ENCODE measurements around the gene RALB.
"Not testable (repeated sequence)": the region's sequence is repeated elsewhere in the genome, so short reads cannot be mapped to it uniquely, and the experiment has no call there.

Gene RALB

GRCh38 chr2:120233292-120233691, 19.4 kb upstream of the RALB start:
- H3K27me3 ChIP-seq (ENCODE audit: control insufficient read depth in 1 of 2, insufficient read depth in 2 of 2, low read length in 2 of 2) = no peaks in the 10 kb centered on the region
- H3K36me3 ChIP-seq (ENCODE audit: control insufficient read depth in 1 of 2, insufficient read depth in 2 of 2, low read length in 2 of 2) = no peaks in the 10 kb centered on the region
- no peaks in the 10 kb centered on the region for H3K9me3 ChIP-seq (ENCODE audit: control insufficient read depth in 1 of 2, low read length in 2 of 2)
- peaks cover 30 to 34% of the 10 kb centered on the region in 2 donors for H3K4me1 ChIP-seq (ENCODE audit: control insufficient read depth in 1 of 2, insufficient read depth in 2 of 2, low read length in 2 of 2)
- no peak overlapping the region for H3K9ac ChIP-seq (ENCODE audit: low read depth in 1 of 2, low read length in 2 of 2)
- no peak overlapping the region for H3K4me3 ChIP-seq (ENCODE audit: low read depth in 1 of 2, low read length in 2 of 2)
- no peak overlapping the region for H3K27ac ChIP-seq (ENCODE audit: low read depth, low read length)

GRCh38 chr2:120235158-120235557, 17.5 kb upstream of the RALB start:
- H3K9me3 ChIP-seq (ENCODE audit: control insufficient read depth in 1 of 2, low read length in 2 of 2); H3K9ac ChIP-seq (ENCODE audit: low read depth in 1 of 2, low read length in 2 of 2); H3K27ac ChIP-seq (ENCODE audit: low read depth, low read length); H3K36me3 ChIP-seq (ENCODE audit: control insufficient read depth in 1 of 2, insufficient read depth in 2 of 2, low read length in 2 of 2); H3K27me3 ChIP-seq (ENCODE audit: control insufficient read depth in 1 of 2, insufficient read depth in 2 of 2, low read length in 2 of 2); H3K4me3 ChIP-seq (ENCODE audit: low read depth in 1 of 2, low read length in 2 of 2): not testable (repeated sequence)
- H3K4me1 ChIP-seq (ENCODE audit: control insufficient read depth in 1 of 2, insufficient read depth in 2 of 2, low read length in 2 of 2) = peaks cover 36 to 42% of the 10 kb centered on the region in 2 donors

GRCh38 chr2:120235681-120236080, 17.0 kb upstream of the RALB start:
- peaks cover 33 to 38% of the 10 kb centered on the region in 2 donors for H3K4me1 ChIP-seq (ENCODE audit: control insufficient read depth in 1 of 2, insufficient read depth in 2 of 2, low read length in 2 of 2)
- H3K36me3 ChIP-seq (ENCODE audit: control insufficient read depth in 1 of 2, insufficient read depth in 2 of 2, low read length in 2 of 2) = no peaks in the 10 kb centered on the region
- H3K9me3 ChIP-seq (ENCODE audit: control insufficient read depth in 1 of 2, low read length in 2 of 2) = no peaks in the 10 kb centered on the region

GRCh38 chr2:120236316-120236715, 16.3 kb upstream of the RALB start:
- H3K27me3 ChIP-seq (ENCODE audit: control insufficient read depth in 1 of 2, insufficient read depth in 2 of 2, low read length in 2 of 2) = no peaks in the 10 kb centered on the region
- peaks cover 27 to 32% of the 10 kb centered on the region in 2 donors for H3K4me1 ChIP-seq (ENCODE audit: control insufficient read depth in 1 of 2, insufficient read depth in 2 of 2, low read length in 2 of 2)

More at GRCh38 chr2:120235681-120236080, 17.0 kb upstream of the RALB start:
- no peak overlapping the region for H3K9ac ChIP-seq (ENCODE audit: low read depth in 1 of 2, low read length in 2 of 2)
- H3K27ac ChIP-seq (ENCODE audit: low read depth, low read length) = no peak overlapping the region
- no peak overlapping the region for H3K4me3 ChIP-seq (ENCODE audit: low read depth in 1 of 2, low read length in 2 of 2)
- no peaks in the 10 kb centered on the region for H3K27me3 ChIP-seq (ENCODE audit: control insufficient read depth in 1 of 2, insufficient read depth in 2 of 2, low read length in 2 of 2)

GRCh38 chr2:120236791-120237190, 15.9 kb upstream of the RALB start:
- Histone ChIP-seq H3K4me1 (ENCODE audit: control insufficient read depth in 1 of 2, insufficient read depth in 2 of 2, low read length in 2 of 2) (peaks cover 23 to 28% of the 10 kb centered on the region in 2 donors), H3K4me3 (ENCODE audit: low read depth in 1 of 2, low read length in 2 of 2) (no peak overlapping the region), H3K9me3 (ENCODE audit: control insufficient read depth in 1 of 2, low read length in 2 of 2) (no peaks in the 10 kb centered on the region)

More at GRCh38 chr2:120236316-120236715, 16.3 kb upstream of the RALB start:
- no peaks in the 10 kb centered on the region for H3K9me3 ChIP-seq (ENCODE audit: control insufficient read depth in 1 of 2, low read length in 2 of 2)
- no peak overlapping the region for H3K9ac ChIP-seq (ENCODE audit: low read depth in 1 of 2, low read length in 2 of 2)
- no peaks in the 10 kb centered on the region for H3K36me3 ChIP-seq (ENCODE audit: control insufficient read depth in 1 of 2, insufficient read depth in 2 of 2, low read length in 2 of 2)
- H3K4me3 ChIP-seq (ENCODE audit: low read depth in 1 of 2, low read length in 2 of 2) = no peak overlapping the region
- H3K27ac ChIP-seq (ENCODE audit: low read depth, low read length) = no peak overlapping the region

GRCh38 chr2:120237491-120237902, 15.2 kb upstream of the RALB start:
- Histone ChIP-seq H3K9me3 (ENCODE audit: control insufficient read depth in 1 of 2, low read length in 2 of 2) (no peaks in the 10 kb centered on the region), H3K27me3 (ENCODE audit: control insufficient read depth in 1 of 2, insufficient read depth in 2 of 2, low read length in 2 of 2) (no peaks in the 10 kb centered on the region), H3K27ac (ENCODE audit: low read depth, low read length) (no peak overlapping the region), H3K4me3 (ENCODE audit: low read depth in 1 of 2, low read length in 2 of 2) (no peak overlapping the region), H3K9ac (ENCODE audit: low read depth in 1 of 2, low read length in 2 of 2) (no peak overlapping the region), H3K4me1 (ENCODE audit: control insufficient read depth in 1 of 2, insufficient read depth in 2 of 2, low read length in 2 of 2) (peaks cover 20 to 24% of the 10 kb centered on the region in 2 donors), H3K36me3 (ENCODE audit: control insufficient read depth in 1 of 2, insufficient read depth in 2 of 2, low read length in 2 of 2) (no peaks in the 10 kb centered on the region)

More at GRCh38 chr2:120236791-120237190, 15.9 kb upstream of the RALB start:
- Histone ChIP-seq H3K27ac (ENCODE audit: low read depth, low read length) (no peak overlapping the region), H3K9ac (ENCODE audit: low read depth in 1 of 2, low read length in 2 of 2) (no peak overlapping the region), H3K27me3 (ENCODE audit: control insufficient read depth in 1 of 2, insufficient read depth in 2 of 2, low read length in 2 of 2) (no peaks in the 10 kb centered on the region), H3K36me3 (ENCODE audit: control insufficient read depth in 1 of 2, insufficient read depth in 2 of 2, low read length in 2 of 2) (no peaks in the 10 kb centered on the region)

GRCh38 chr2:120238728-120239487, 13.7 kb upstream of the RALB start:
- H3K4me3 ChIP-seq (ENCODE audit: low read depth in 1 of 2, low read length in 2 of 2) = peak overlapping the region in 1 of 2 donors; percentile 48
- H3K9ac ChIP-seq (ENCODE audit: low read depth in 1 of 2, low read length in 2 of 2) = peak overlapping the region; percentile 57 to 65
- H3K4me1 ChIP-seq (ENCODE audit: control insufficient read depth in 1 of 2, insufficient read depth in 2 of 2, low read length in 2 of 2) = peaks cover 19 to 22% of the 10 kb centered on the region in 2 donors
- H3K9me3 ChIP-seq (ENCODE audit: control insufficient read depth in 1 of 2, low read length in 2 of 2) = no peaks in the 10 kb centered on the region
- H3K36me3 ChIP-seq (ENCODE audit: control insufficient read depth in 1 of 2, insufficient read depth in 2 of 2, low read length in 2 of 2) = no peaks in the 10 kb centered on the region
- H3K27ac ChIP-seq (ENCODE audit: low read depth, low read length) = peak overlapping the region; percentile 86
- no peaks in the 10 kb centered on the region for H3K27me3 ChIP-seq (ENCODE audit: control insufficient read depth in 1 of 2, insufficient read depth in 2 of 2, low read length in 2 of 2)

GRCh38 chr2:120239488-120240287, 13.0 kb upstream of the RALB start:
- Histone ChIP-seq H3K9ac (ENCODE audit: low read depth in 1 of 2, low read length in 2 of 2) (peak overlapping the region; percentile 57 to 65), H3K9me3 (ENCODE audit: control insufficient read depth in 1 of 2, low read length in 2 of 2) (no peaks in the 10 kb centered on the region), H3K4me1 (ENCODE audit: control insufficient read depth in 1 of 2, insufficient read depth in 2 of 2, low read length in 2 of 2) (peaks cover 22 to 25% of the 10 kb centered on the region in 2 donors), H3K36me3 (ENCODE audit: control insufficient read depth in 1 of 2, insufficient read depth in 2 of 2, low read length in 2 of 2) (no peaks in the 10 kb centered on the region), H3K4me3 (ENCODE audit: low read depth in 1 of 2, low read length in 2 of 2) (peak overlapping the region in 1 of 2 donors; percentile 48), H3K27ac (ENCODE audit: low read depth, low read length) (peak overlapping the region; percentile 86), H3K27me3 (ENCODE audit: control insufficient read depth in 1 of 2, insufficient read depth in 2 of 2, low read length in 2 of 2) (no peaks in the 10 kb centered on the region)

- no peak overlapping the region for H3K4me3 ChIP-seq (ENCODE audit: low read depth in 1 of 2, low read length in 2 of 2)
- no peak overlapping the region for H3K27ac ChIP-seq (ENCODE audit: low read depth, low read length)
- H3K27me3 ChIP-seq (ENCODE audit: control insufficient read depth in 1 of 2, insufficient read depth in 2 of 2, low read length in 2 of 2) = no peaks in the 10 kb centered on the region
- no peak overlapping the region for H3K9ac ChIP-seq (ENCODE audit: low read depth in 1 of 2, low read length in 2 of 2)
- no peaks in the 10 kb centered on the region for H3K9me3 ChIP-seq (ENCODE audit: control insufficient read depth in 1 of 2, low read length in 2 of 2)
- peaks cover 33 to 38% of the 10 kb centered on the region in 2 donors for H3K4me1 ChIP-seq (ENCODE audit: control insufficient read depth in 1 of 2, insufficient read depth in 2 of 2, low read length in 2 of 2)
- no peaks in the 10 kb centered on the region for H3K36me3 ChIP-seq (ENCODE audit: control insufficient read depth in 1 of 2, insufficient read depth in 2 of 2, low read length in 2 of 2)
Measured at GRCh38 chr2:120240901-120241429, 11.7 kb upstream of the RALB start.

GRCh38 chr2:120241684-120242083, 11.0 kb upstream of the RALB start:
- Histone ChIP-seq H3K9me3 (ENCODE audit: control insufficient read depth in 1 of 2, low read length in 2 of 2) (no peaks in the 10 kb centered on the region), H3K27me3 (ENCODE audit: control insufficient read depth in 1 of 2, insufficient read depth in 2 of 2, low read length in 2 of 2) (no peaks in the 10 kb centered on the region), H3K27ac (ENCODE audit: low read depth, low read length) (no peak overlapping the region), H3K4me1 (ENCODE audit: control insufficient read depth in 1 of 2, insufficient read depth in 2 of 2, low read length in 2 of 2) (peaks cover 40 to 45% of the 10 kb centered on the region in 2 donors), H3K4me3 (ENCODE audit: low read depth in 1 of 2, low read length in 2 of 2) (no peak overlapping the region), H3K36me3 (ENCODE audit: control insufficient read depth in 1 of 2, insufficient read depth in 2 of 2, low read length in 2 of 2) (no peaks in the 10 kb centered on the region), H3K9ac (ENCODE audit: low read depth in 1 of 2, low read length in 2 of 2) (no peak overlapping the region)

Data from duodenal mucosa (tissue), 2 donors.